B cell (primary cell): ENCODE data around the gene RPS6KA4. TPM values are rescaled to one million over a fixed set of nuclear protein-coding genes. Genes with fewer than 3 reads are reported as not detected.

Experiments used
- ATAC-seq: fragments of 200-7000 bp; cut with Tn5 transposase; one replicate; pipeline ENCODE4 v1.10.0; 2021; ENCODE audit warnings: low read depth, mild to moderate bottlenecking, moderate number of reproducible peaks, moderate library complexity
- CTCF ChIA-PET: fragments of 350-600 bp; sonication (Branson Sonifier 250); formaldehyde crosslinking; loops from one replicate; lab custom pipeline; 2021; ENCODE audit warnings: antibody characterized with exemption, inconsistent platforms; lab: Charles Lee
- POLR2A ChIA-PET: fragments of 350-600 bp; sonication (Branson Sonifier 250); formaldehyde crosslinking; loops from one replicate; lab custom pipeline; 2021; ENCODE audit warnings: antibody characterized with exemption; lab: Charles Lee
- DNase-seq: peaks from one replicate; pipeline ENCODE4 v3.0.0; 2013
- H2AFZ ChIP-seq: 2 replicates; pipeline ENCODE4 v1.6.1; 2012; ENCODE audit warnings: mild to moderate bottlenecking, low read depth, low read length; ENCODE audit not compliant: insufficient read depth, poor library complexity, severe bottlenecking
- H3K27ac ChIP-seq, 2 donors: 1 replicate in 1 of 2; 2 replicates in 1 of 2; pipeline ENCODE4 v1.5.1; 2012 to 2013; ENCODE audit warnings: low read length in 2 of 2, mild to moderate bottlenecking in 2 of 2, moderate library complexity in 1 of 2
- H3K27me3 ChIP-seq, 4 experiments: fragments of 200-600 bp in 1 of 4; sonication (generic) in 1 of 4; replicated peaks in 1 of 4; 1 replicate in 2 of 4; 2 replicates in 2 of 4; pipeline versions ENCODE4 v1.6.1 to v1.7.0; 2013 to 2016; ENCODE audit warnings: low read length in 3 of 4, mild to moderate bottlenecking in 2 of 4, mixed read lengths in 1 of 4, moderate library complexity in 1 of 4; ENCODE audit not compliant: insufficient read depth in 4 of 4, control insufficient read depth in 3 of 4; ENCODE audit errors: control extremely low read depth in 1 of 4
- H3K36me3 ChIP-seq, 2 experiments: replicated peaks in 1 of 2; 1 replicate in 1 of 2; 2 replicates in 1 of 2; pipeline versions ENCODE4 v1.6.1 to v1.7.1; 2013; ENCODE audit warnings: low read length in 1 of 2; ENCODE audit not compliant: insufficient read depth in 2 of 2, control insufficient read depth in 1 of 2; ENCODE audit errors: control extremely low read depth in 1 of 2, extremely low read depth in 1 of 2
- H3K4me1 ChIP-seq, 2 donors: fragments of 200-600 bp in 1 of 2; sonication (generic) in 1 of 2; 1 replicate in 1 of 2; 2 replicates in 1 of 2; pipeline versions ENCODE4 v1.5.1 to v1.6.1; 2013 to 2017; ENCODE audit warnings: low read length in 2 of 2; ENCODE audit not compliant: control insufficient read depth in 2 of 2, insufficient read depth in 2 of 2
- H3K4me2 ChIP-seq: replicated peaks from 2 replicates; pipeline ENCODE3; 2012; ENCODE audit warnings: mild to moderate bottlenecking, low read depth, low read length; ENCODE audit not compliant: poor library complexity, severe bottlenecking
- H3K4me3 ChIP-seq, 5 experiments: fragments of 200-600 bp in 1 of 5; sonication (generic) in 1 of 5; 1 replicate in 3 of 5; 2 replicates in 2 of 5; pipeline versions ENCODE4 v1.5.1 to v1.7.0; 2011 to 2016; ENCODE audit warnings: low read length in 4 of 5, mild to moderate bottlenecking in 4 of 5, low read depth in 2 of 5, control low read depth in 1 of 5, moderate library complexity in 1 of 5; ENCODE audit not compliant: insufficient read depth in 1 of 5; ENCODE audit errors: control extremely low read depth in 1 of 5, extremely low read depth in 1 of 5
- H3K79me2 ChIP-seq: fragments of 200-600 bp; sonication (generic); one replicate; pipeline ENCODE4 v1.6.0; 2016; ENCODE audit warnings: low read length; ENCODE audit not compliant: control insufficient read depth, insufficient read depth
- H3K9ac ChIP-seq: fragments of 200-600 bp; sonication (generic); 2 replicates; pipeline ENCODE4 v1.6.1; 2017; ENCODE audit warnings: mild to moderate bottlenecking, low read length, moderate library complexity
- H3K9me3 ChIP-seq, 3 donors: one replicate each; pipeline versions ENCODE4 v1.6.1 to v1.7.1; 2013; ENCODE audit warnings: low read length in 2 of 3; ENCODE audit not compliant: control insufficient read depth in 2 of 3, insufficient read depth in 1 of 3; ENCODE audit errors: control extremely low read depth in 1 of 3
- H4K20me1 ChIP-seq: 2 replicates; pipeline ENCODE4 v1.6.0; 2012; ENCODE audit warnings: mild to moderate bottlenecking, low read length; ENCODE audit not compliant: insufficient read depth, control insufficient read depth, poor library complexity, severe bottlenecking
- H3K27ac Mint-ChIP-seq: one replicate; pipeline ENCODE4 v1.8.0; 2021; ENCODE audit warnings: mixed read lengths
- H3K27me3 Mint-ChIP-seq: one replicate; pipeline ENCODE4 v1.8.0; 2021; ENCODE audit warnings: mixed read lengths
- H3K4me1 Mint-ChIP-seq: one replicate; pipeline ENCODE4 v1.8.0; 2021; ENCODE audit warnings: mixed read lengths
- H3K4me3 Mint-ChIP-seq: one replicate; pipeline ENCODE4 v1.8.0; 2021; ENCODE audit warnings: mixed read lengths
- H3K9me3 Mint-ChIP-seq: one replicate; pipeline ENCODE4 v1.8.0; 2022; ENCODE audit warnings: mixed read lengths; ENCODE audit not compliant: insufficient read depth
- CTCF ChIP-seq: fragments of 200-600 bp; IDR thresholded peaks from one replicate; pipeline ENCODE4 v1.8.0; 2022; ENCODE audit warnings: antibody characterized with exemption, mild to moderate bottlenecking
- EZH2 ChIP-seq: IDR thresholded peaks from 2 replicates; pipeline ENCODE4 v1.6.1; 2012; ENCODE audit warnings: borderline replicate concordance, low read depth, mild to moderate bottlenecking, moderate library complexity, low read length; ENCODE audit not compliant: insufficient read depth, poor library complexity, severe bottlenecking
- WGBS: methylation state at CpG from one replicate; pipeline ENCODE4 v1.1.5; 2013; ENCODE audit warnings: missing lambda C conversion rate; ENCODE audit not compliant: insufficient coverage; 5-methylcytosine and 5-hydroxymethylcytosine counted together
- intact Hi-C: fragments of 100-400 bp; cut with micrococcal nuclease; formaldehyde crosslinking; loops from one replicate; pipeline ENCODE4 v1.10.0; 2022
- polyA plus RNA-seq: library from polyadenylated mRNA; depleted of rRNA; stranded (reverse); fragments of >200 nt; gene quantifications from 2 replicates; pipeline ENCODE4 v1.2.3, GENCODE V29; 2012
- total RNA-seq, 2 donors: library from RNA; stranded (reverse); fragments of 120-200 nt in 1 of 2; gene quantifications; 1 replicate in 1 of 2; 2 replicates in 1 of 2; pipeline versions ENCODE4 v1.2.3 to v1.2.4, GENCODE V29; 2013 to 2022

Gene RPS6KA4
- total and polyA plus RNA-seq, 2 donors (not counting 1 experiment from before 2014, with no cell fraction given) = 22.6 to 32.5 TPM

- ATAC-seq = no peak
- CTCF ChIA-PET = no interaction called here
Observed at GRCh38 chr11:64390558-64390957, 31.6 kb downstream of the RPS6KA4 start.

GRCh38 chr11:64391839-64392238, 32.9 kb downstream of the RPS6KA4 start:
- Histone ChIP-seq H2AFZ (no peak overlapping the region), H3K27ac (no peak overlapping the region), H3K9ac (no peak overlapping the region), H3K4me3 (no peak overlapping the region), H4K20me1 (no peaks in the 10 kb centered on the region), H3K27me3 (peaks cover 0 to 17% (median 4%) of the 10 kb centered on the region in 4 experiments), H3K9me3 (peaks cover 0 to 13% (median 0%) of the 10 kb centered on the region in 3 donors), H3K4me1 (peaks cover 5 to 11% of the 10 kb centered on the region in 2 donors), H3K4me2 (no peak overlapping the region), H3K36me3 (no peaks in the 10 kb centered on the region), H3K79me2 (no peaks in the 10 kb centered on the region)
- 93% methylated on average over 2 of the region's 3 CpGs for WGBS
- intact Hi-C loops = no loop called here
- CTCF ChIA-PET = no interaction called here
- POLR2A ChIA-PET = no interaction called here
- peaks cover 7% of the 10 kb centered on the region for H3K4me1 Mint-ChIP-seq
- DNase-seq = no peak
- peaks cover 26% of the 10 kb centered on the region for H3K27me3 Mint-ChIP-seq
- ATAC-seq = no peak
- TF ChIP-seq EZH2 (no peak), CTCF (no peak)
- no peak overlapping the region for H3K4me3 Mint-ChIP-seq
- no peaks in the 10 kb centered on the region for H3K9me3 Mint-ChIP-seq
- no peak overlapping the region for H3K27ac Mint-ChIP-seq

More at GRCh38 chr11:64390558-64390957, 31.6 kb downstream of the RPS6KA4 start:
- no peak overlapping the region for H2AFZ ChIP-seq
- no peak overlapping the region for H3K4me2 ChIP-seq
- TF ChIP-seq CTCF (no peak), EZH2 (no peak)
- H3K27ac ChIP-seq = no peak overlapping the region
- no peak for DNase-seq
- Mint-ChIP-seq H3K9me3 (no peaks in the 10 kb centered on the region), H3K4me1 (peaks cover 15% of the 10 kb centered on the region), H3K4me3 (no peak overlapping the region), H3K27me3 (peaks cover 17% of the 10 kb centered on the region), H3K27ac (no peak overlapping the region)
- no CpG with 5 or more reads among the region's 3 CpGs for WGBS
- peaks cover 0 to 5% (median 0%) of the 10 kb centered on the region in 4 experiments for H3K27me3 ChIP-seq
- no peak overlapping the region for H3K4me3 ChIP-seq
- H3K79me2 ChIP-seq = no peaks in the 10 kb centered on the region
- peaks cover 7 to 16% of the 10 kb centered on the region in 2 donors for H3K4me1 ChIP-seq
- H3K9ac ChIP-seq = no peak overlapping the region
- POLR2A ChIA-PET = interaction anchor here (0.6 kb wide), 1 partner anchor 48 kb away, joined by 6 read pairs; no protein-coding TSS in a partner anchor
- no peaks in the 10 kb centered on the region for H3K36me3 ChIP-seq
- H4K20me1 ChIP-seq = no peaks in the 10 kb centered on the region
- H3K9me3 ChIP-seq = peaks cover 0 to 10% (median 0%) of the 10 kb centered on the region in 3 donors
- intact Hi-C loops = no loop called here
